Fibroblast of lung (primary cell): ENCODE data around the gene SH3PXD2A. TPM values are rescaled to one million over a fixed set of nuclear protein-coding genes. Genes with fewer than 3 reads are reported as not detected.

Source experiments
- DNase-seq, 2 donors: peaks; one replicate each; pipeline versions ENCODE4 v3.0.0 to v3.0.0-alpha.2; 2010; ENCODE audit warnings: low read depth in 2 of 2
- H2AFZ ChIP-seq: 2 replicates; pipeline ENCODE4 v1.5.1; 2012; ENCODE audit warnings: low read length, control low read depth, inconsistent platforms
- H3K27ac ChIP-seq: 2 replicates; pipeline ENCODE4 v1.5.1; 2011; ENCODE audit warnings: low read length, control low read depth; ENCODE audit not compliant: insufficient read depth
- H3K27me3 ChIP-seq: 2 replicates; pipeline ENCODE4 v1.5.1; 2011; ENCODE audit warnings: mild to moderate bottlenecking, low read length; ENCODE audit not compliant: control insufficient read depth, insufficient read depth
- H3K36me3 ChIP-seq: 2 replicates; pipeline ENCODE4 v1.5.1; 2011; ENCODE audit warnings: low read length; ENCODE audit not compliant: control insufficient read depth, insufficient read depth
- H3K4me1 ChIP-seq: 2 replicates; pipeline ENCODE4 v1.5.1; 2011; ENCODE audit warnings: low read length; ENCODE audit not compliant: control insufficient read depth, insufficient read depth; ENCODE audit errors: extremely low read depth
- H3K4me2 ChIP-seq: 2 replicates; pipeline ENCODE4 v1.5.1; 2011; ENCODE audit warnings: low read length, control low read depth; ENCODE audit not compliant: insufficient read depth; ENCODE audit errors: extremely low read depth
- H3K4me3 ChIP-seq, 4 experiments: fragments of 200-600 bp in 1 of 4; sonication (generic) in 1 of 4; replicated peaks in 1 of 4; 2 replicates each; pipeline ENCODE4 v1.5.1; 2011 to 2016; ENCODE audit warnings: low read length in 4 of 4, low read depth in 3 of 4, mild to moderate bottlenecking in 3 of 4, control low read depth in 2 of 4, inconsistent platforms in 1 of 4, mixed read lengths in 1 of 4; ENCODE audit not compliant: insufficient read depth in 1 of 4; ENCODE audit errors: control extremely low read depth in 1 of 4
- H3K79me2 ChIP-seq: 2 replicates; pipeline ENCODE4 v1.5.1; 2012; ENCODE audit warnings: mild to moderate bottlenecking, low read length, inconsistent platforms; ENCODE audit not compliant: control insufficient read depth, insufficient read depth
- H3K9ac ChIP-seq: 2 replicates; pipeline ENCODE4 v1.5.1; 2011; ENCODE audit warnings: mild to moderate bottlenecking, low read length, control low read depth; ENCODE audit not compliant: insufficient read depth
- H3K9me3 ChIP-seq: 2 replicates; pipeline ENCODE4 v1.5.1; 2012; ENCODE audit warnings: low read depth, low read length; ENCODE audit not compliant: control insufficient read depth, insufficient read depth
- H4K20me1 ChIP-seq: 2 replicates; pipeline ENCODE4 v1.5.1; 2011; ENCODE audit warnings: low read length; ENCODE audit not compliant: control insufficient read depth, insufficient read depth; ENCODE audit errors: extremely low read depth
- EZH2 ChIP-seq: IDR thresholded peaks from 2 replicates; pipeline ENCODE4 v1.5.1; 2012; ENCODE audit warnings: low read length, control low read depth, mild to moderate bottlenecking; ENCODE audit errors: missing control alignments
- polyA plus RNA-seq, 2 donors: library from polyadenylated mRNA; depleted of rRNA in 1 of 2; stranded (reverse) in 1 of 2; unstranded in 1 of 2; fragments of >200 nt; gene quantifications; 2 replicates each; pipeline ENCODE4 v1.2.1, GENCODE V29; 2011 to 2012; ENCODE audit warnings: missing spikeins in 1 of 2
- total RNA-seq: library from RNA; depleted of rRNA; stranded (reverse); fragments of >200 nt; gene quantifications from 2 replicates; pipeline ENCODE4 v1.2.1, GENCODE V29; 2014
- TF ChIP-seq, protein P1 (sequence below), 2 donors: IDR thresholded peaks in 1 of 2; conservative IDR thresholded peaks in 1 of 2; 1 replicate in 1 of 2; 2 replicates in 1 of 2; pipeline ENCODE4 v1.5.1; 2011 to 2012; ENCODE audit warnings: low read length in 2 of 2, control low read depth in 1 of 2, inconsistent platforms in 1 of 2, low read depth in 1 of 2, mild to moderate bottlenecking in 1 of 2

SH3PXD2A gene
- total and polyA plus RNA-seq, 2 donors (not counting 1 experiment from before 2014, with no cell fraction given): 25.5 to 33.2 TPM

- Histone ChIP-seq H4K20me1 (no peaks in the 10 kb centered on the region), H3K27me3 (no peaks in the 10 kb centered on the region), H3K36me3 (no peaks in the 10 kb centered on the region), H3K4me1 (peaks cover 3% of the 10 kb centered on the region), H3K9me3 (no peaks in the 10 kb centered on the region), H3K79me2 (no peaks in the 10 kb centered on the region), H3K4me2 (no peak overlapping the region), H2AFZ (no peak overlapping the region), H3K4me3 (no peak overlapping the region), H3K9ac (no peak overlapping the region), H3K27ac (no peak overlapping the region)
- DNase-seq: no peak
- TF ChIP-seq EZH2: no peak
- TF ChIP-seq, protein P1, sequence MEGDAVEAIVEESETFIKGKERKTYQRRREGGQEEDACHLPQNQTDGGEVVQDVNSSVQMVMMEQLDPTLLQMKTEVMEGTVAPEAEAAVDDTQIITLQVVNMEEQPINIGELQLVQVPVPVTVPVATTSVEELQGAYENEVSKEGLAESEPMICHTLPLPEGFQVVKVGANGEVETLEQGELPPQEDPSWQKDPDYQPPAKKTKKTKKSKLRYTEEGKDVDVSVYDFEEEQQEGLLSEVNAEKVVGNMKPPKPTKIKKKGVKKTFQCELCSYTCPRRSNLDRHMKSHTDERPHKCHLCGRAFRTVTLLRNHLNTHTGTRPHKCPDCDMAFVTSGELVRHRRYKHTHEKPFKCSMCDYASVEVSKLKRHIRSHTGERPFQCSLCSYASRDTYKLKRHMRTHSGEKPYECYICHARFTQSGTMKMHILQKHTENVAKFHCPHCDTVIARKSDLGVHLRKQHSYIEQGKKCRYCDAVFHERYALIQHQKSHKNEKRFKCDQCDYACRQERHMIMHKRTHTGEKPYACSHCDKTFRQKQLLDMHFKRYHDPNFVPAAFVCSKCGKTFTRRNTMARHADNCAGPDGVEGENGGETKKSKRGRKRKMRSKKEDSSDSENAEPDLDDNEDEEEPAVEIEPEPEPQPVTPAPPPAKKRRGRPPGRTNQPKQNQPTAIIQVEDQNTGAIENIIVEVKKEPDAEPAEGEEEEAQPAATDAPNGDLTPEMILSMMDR (conservative IDR thresholded peaks at IDR 0.05 in 1 of 2, IDR thresholded peaks at IDR 0.05 in 1 of 2; ENCODE audit: low read depth in 1 of 2, low read length in 2 of 2): no peak
These were observed 26.7 kb downstream of the SH3PXD2A start for GRCh38 chr10:103828587-103829197.

- Histone ChIP-seq H4K20me1 (no peaks in the 10 kb centered on the region), H3K79me2 (no peaks in the 10 kb centered on the region), H3K27ac (no peak overlapping the region), H3K4me2 (no peak overlapping the region), H3K36me3 (no peaks in the 10 kb centered on the region), H2AFZ (no peak overlapping the region), H3K4me3 (no peak overlapping the region), H3K4me1 (peaks cover 5% of the 10 kb centered on the region), H3K27me3 (no peaks in the 10 kb centered on the region), H3K9me3 (no peaks in the 10 kb centered on the region), H3K9ac (no peak overlapping the region)
- no peak for TF ChIP-seq EZH2
- TF ChIP-seq, protein P1 (conservative IDR thresholded peaks at IDR 0.05 in 1 of 2, IDR thresholded peaks at IDR 0.05 in 1 of 2; ENCODE audit: low read depth in 1 of 2, low read length in 2 of 2): no peak
- peak in 1 of 2 donors; percentile 46 for DNase-seq
These were observed 27.3 kb downstream of the SH3PXD2A start for GRCh38 chr10:103828107-103828506.

DNA sequence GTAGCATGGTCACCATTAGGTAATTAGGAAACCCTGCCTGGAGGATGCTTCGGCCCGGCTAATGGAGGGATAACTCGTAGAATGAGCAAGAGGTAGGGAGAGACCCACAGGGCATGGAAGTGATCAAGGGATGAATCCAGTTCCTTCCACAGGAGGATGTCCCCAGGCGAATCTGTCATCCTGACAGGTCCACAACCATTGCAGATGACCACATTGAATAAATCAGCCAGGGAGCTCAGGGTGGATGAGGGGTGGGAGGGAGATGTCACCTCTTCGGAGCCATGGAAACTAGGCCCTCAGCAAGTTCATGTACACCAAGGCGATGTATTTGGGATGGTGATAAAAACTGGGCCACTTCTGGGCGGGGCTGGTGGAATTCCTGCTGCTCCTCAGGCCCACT, 28.5 kb downstream of the SH3PXD2A start:
- no peaks in the 10 kb centered on the region for H4K20me1 ChIP-seq
- no peak overlapping the region for H3K4me3 ChIP-seq
- H3K36me3 ChIP-seq: no peaks in the 10 kb centered on the region
- H3K27me3 ChIP-seq: no peaks in the 10 kb centered on the region
- peaks cover 5% of the 10 kb centered on the region for H3K4me1 ChIP-seq
- H3K9ac ChIP-seq: no peak overlapping the region
- H2AFZ ChIP-seq: no peak overlapping the region
- H3K4me2 ChIP-seq: no peak overlapping the region
- DNase-seq: no peak
- TF ChIP-seq EZH2: no peak
- TF ChIP-seq, protein P1 (conservative IDR thresholded peaks at IDR 0.05 in 1 of 2, IDR thresholded peaks at IDR 0.05 in 1 of 2; ENCODE audit: low read depth in 1 of 2, low read length in 2 of 2): no peak
- H3K79me2 ChIP-seq: no peaks in the 10 kb centered on the region
- H3K27ac ChIP-seq: no peak overlapping the region
- H3K9me3 ChIP-seq: no peaks in the 10 kb centered on the region
